PC-3 (cell line): ENCODE data around the gene MTMR11. TPM values are rescaled to one million over a fixed set of nuclear protein-coding genes. Genes with fewer than 3 reads are reported as not detected.

Experiments
- ATAC-seq: fragments of 200-7000 bp; cut with Tn5 transposase; 2 replicates; pipeline ENCODE4 v1.9.1; 2020; ENCODE audit warnings: mild to moderate bottlenecking, moderate library complexity
- BruUV-seq: library from RNA; stranded (reverse); fragments of 400-500 nt; replicated peaks from 2 replicates; lab custom pipeline; 2021; lab: Mats Ljungman, UMichigan
- CTCF ChIA-PET: fragments of 300-600 bp; sonication (Branson Sonifier 250); formaldehyde crosslinking; loops from one replicate; lab custom pipeline; 2022; ENCODE audit warnings: antibody characterized with exemption; lab: Charles Lee
- POLR2A ChIA-PET: fragments of 300-600 bp; sonication (Branson Sonifier 250); formaldehyde crosslinking; loops from one replicate; lab custom pipeline; 2022; ENCODE audit warnings: antibody characterized with exemption; ENCODE audit not compliant: unreplicated experiment; lab: Charles Lee
- DNase-seq: peaks from one replicate; pipeline ENCODE4 v3.0.0-alpha.2; 2015
- H2AFZ ChIP-seq: fragments of 300-600 bp; sonication (generic); 2 replicates; pipeline ENCODE4 v1.6.0; 2016; ENCODE audit warnings: antibody characterized with exemption, low read length
- H3F3A ChIP-seq: fragments of 300-600 bp; sonication (generic); one replicate; pipeline ENCODE4 v1.6.0; 2017; ENCODE audit warnings: antibody characterized with exemption, low read length, control low read depth, mild to moderate bottlenecking; ENCODE audit not compliant: unreplicated experiment
- H3K27ac ChIP-seq: fragments of 300-600 bp; sonication (generic); 2 replicates; pipeline ENCODE4 v1.5.1; 2016; ENCODE audit warnings: mild to moderate bottlenecking, low read length
- H3K27me3 ChIP-seq: fragments of 300-600 bp; sonication (generic); 2 replicates; pipeline ENCODE4 v1.6.1; 2016; ENCODE audit warnings: low read length, mixed read lengths
- H3K36me3 ChIP-seq: fragments of 300-600 bp; sonication (generic); 2 replicates; pipeline ENCODE4 v1.6.1; 2016; ENCODE audit warnings: low read depth, mixed run types, low read length, mixed read lengths
- H3K4me1 ChIP-seq: fragments of 300-600 bp; sonication (generic); 2 replicates; pipeline ENCODE4 v1.5.1; 2016; ENCODE audit warnings: low read length; ENCODE audit not compliant: insufficient read depth
- H3K4me2 ChIP-seq: fragments of 300-600 bp; sonication (generic); 2 replicates; pipeline ENCODE4 v1.6.0; 2016; ENCODE audit warnings: low read length
- H3K4me3 ChIP-seq: fragments of 300-600 bp; sonication (generic); 2 replicates; pipeline ENCODE4 v1.5.1; 2016; ENCODE audit warnings: mild to moderate bottlenecking, low read length, mixed read lengths
- H3K79me2 ChIP-seq: fragments of 300-600 bp; sonication (generic); 2 replicates; pipeline ENCODE4 v1.6.1; 2017; ENCODE audit warnings: low read length, mixed read lengths
- H3K9ac ChIP-seq: fragments of 300-600 bp; sonication (generic); 2 replicates; pipeline ENCODE4 v1.6.0; 2016; ENCODE audit warnings: mild to moderate bottlenecking, low read length
- H3K9me2 ChIP-seq: fragments of 300-600 bp; sonication (generic); replicated peaks from 2 replicates; pipeline ENCODE4 v1.6.1; 2016; ENCODE audit warnings: mixed run types, low read length, mixed read lengths
- H3K9me3 ChIP-seq: fragments of 300-600 bp; sonication (generic); 2 replicates; pipeline ENCODE4 v1.6.1; 2016; ENCODE audit warnings: low read length, mixed read lengths
- H4K20me1 ChIP-seq: fragments of 300-600 bp; sonication (generic); 2 replicates; pipeline ENCODE4 v1.6.1; 2016; ENCODE audit warnings: low read length, mixed read lengths
- EZH2 ChIP-seq: fragments of 300-600 bp; sonication (generic); IDR thresholded peaks from one replicate; pipeline ENCODE4 v1.6.1; 2017; ENCODE audit warnings: antibody characterized with exemption, mild to moderate bottlenecking, low read length; ENCODE audit not compliant: unreplicated experiment
- EZH2phosphoT487 ChIP-seq: fragments of 300-600 bp; sonication (generic); IDR thresholded peaks from 2 replicates; pipeline ENCODE4 v1.6.1; 2018; ENCODE audit warnings: mild to moderate bottlenecking, antibody characterized with exemption, low read length, borderline replicate concordance
- intact Hi-C: fragments of 100-400 bp; cut with micrococcal nuclease; formaldehyde crosslinking; loops from 2 replicates; pipeline ENCODE4 v1.9.0; 2023
- total RNA-seq: library from RNA; depleted of rRNA; stranded (reverse); fragments of >200 nt; gene quantifications from 2 replicates; pipeline ENCODE4 v1.2.3, GENCODE V29; 2014
- TF ChIP-seq, protein P1 (sequence below): fragments of 300-600 bp; sonication (generic); conservative IDR thresholded peaks from 2 replicates; pipeline ENCODE4 v1.5.1; 2017; ENCODE audit warnings: antibody characterized with exemption, low read depth, mild to moderate bottlenecking, low read length

Gene MTMR11
- total RNA-seq, 1 experiment from 2014 or later: 5.1 TPM

DNA sequence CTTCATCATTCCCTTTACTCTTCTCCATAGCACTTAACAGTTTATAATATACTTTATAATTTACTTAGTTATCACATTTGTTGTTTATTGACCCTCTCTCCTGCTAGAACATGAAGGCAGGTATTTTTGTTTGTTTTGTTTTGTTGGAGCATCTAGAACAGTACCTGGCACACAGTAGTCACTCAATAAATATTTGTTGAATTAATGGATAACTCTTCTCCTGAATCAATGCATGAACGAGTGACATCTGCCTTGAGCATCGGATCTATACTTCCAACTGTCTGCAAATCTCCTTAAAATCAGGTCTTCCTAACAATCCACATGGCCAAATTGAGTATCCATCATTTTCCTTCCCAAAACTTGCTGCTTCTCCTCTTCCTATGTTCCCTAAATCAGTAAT, 35.9 kb upstream of the MTMR11 start:
- Histone ChIP-seq H3K9ac (no peak overlapping the region), H3K27ac (no peak overlapping the region), H3K9me2 (no peaks in the 10 kb centered on the region), H3K4me3 (no peak overlapping the region), H3K27me3 (no peaks in the 10 kb centered on the region), H3K4me2 (no peak overlapping the region), H3K9me3 (no peaks in the 10 kb centered on the region), H4K20me1 (no peaks in the 10 kb centered on the region), H2AFZ (no peak overlapping the region), H3K36me3 (peaks cover 57% of the 10 kb centered on the region), H3K4me1 (no peaks in the 10 kb centered on the region), H3F3A (no peaks in the 10 kb centered on the region), H3K79me2 (peaks cover 4% of the 10 kb centered on the region)
- ATAC-seq (no peak), DNase-seq (no peak)
- intact Hi-C loops: no loop called here
- ChIA-PET CTCF (no interaction called here), POLR2A (no interaction called here)
- BruUV-seq: no TSS peak
- TF ChIP-seq EZH2phosphoT487: no peak

DNA sequence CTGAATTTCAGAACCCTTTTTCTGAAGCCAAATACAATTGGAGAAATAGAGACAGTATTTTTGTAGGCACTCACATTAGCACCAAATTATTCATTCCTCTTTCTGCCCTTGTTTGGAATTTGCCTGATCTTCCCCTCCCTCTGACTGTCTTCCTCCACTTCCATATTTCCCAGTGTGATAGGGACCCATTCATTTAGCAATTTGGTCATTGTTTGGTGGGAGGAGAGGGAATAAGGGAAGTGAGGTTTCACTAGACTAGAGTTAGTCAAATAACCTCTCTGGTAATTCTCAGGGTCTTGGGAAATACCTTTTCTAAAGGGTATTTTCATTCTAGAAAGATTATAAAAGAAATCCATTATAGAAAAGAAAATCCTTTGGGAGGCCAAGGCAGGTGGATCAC, 31.0 kb upstream of the MTMR11 start:
- Histone ChIP-seq H3K27ac (no peak overlapping the region), H3K4me3 (no peak overlapping the region), H4K20me1 (no peaks in the 10 kb centered on the region), H3K9ac (no peak overlapping the region), H3F3A (no peaks in the 10 kb centered on the region), H2AFZ (no peak overlapping the region), H3K4me1 (no peaks in the 10 kb centered on the region), H3K9me3 (no peaks in the 10 kb centered on the region), H3K4me2 (no peak overlapping the region), H3K36me3 (peaks cover 64% of the 10 kb centered on the region), H3K79me2 (no peaks in the 10 kb centered on the region), H3K27me3 (no peaks in the 10 kb centered on the region), H3K9me2 (no peaks in the 10 kb centered on the region)
- ATAC-seq (no peak), DNase-seq (no peak)
- POLR2A ChIA-PET: no interaction called here
- CTCF ChIA-PET: no interaction called here
- BruUV-seq: no TSS peak
- TF ChIP-seq EZH2 (no peak), EZH2phosphoT487 (no peak)
- TF ChIP-seq, protein P1, sequence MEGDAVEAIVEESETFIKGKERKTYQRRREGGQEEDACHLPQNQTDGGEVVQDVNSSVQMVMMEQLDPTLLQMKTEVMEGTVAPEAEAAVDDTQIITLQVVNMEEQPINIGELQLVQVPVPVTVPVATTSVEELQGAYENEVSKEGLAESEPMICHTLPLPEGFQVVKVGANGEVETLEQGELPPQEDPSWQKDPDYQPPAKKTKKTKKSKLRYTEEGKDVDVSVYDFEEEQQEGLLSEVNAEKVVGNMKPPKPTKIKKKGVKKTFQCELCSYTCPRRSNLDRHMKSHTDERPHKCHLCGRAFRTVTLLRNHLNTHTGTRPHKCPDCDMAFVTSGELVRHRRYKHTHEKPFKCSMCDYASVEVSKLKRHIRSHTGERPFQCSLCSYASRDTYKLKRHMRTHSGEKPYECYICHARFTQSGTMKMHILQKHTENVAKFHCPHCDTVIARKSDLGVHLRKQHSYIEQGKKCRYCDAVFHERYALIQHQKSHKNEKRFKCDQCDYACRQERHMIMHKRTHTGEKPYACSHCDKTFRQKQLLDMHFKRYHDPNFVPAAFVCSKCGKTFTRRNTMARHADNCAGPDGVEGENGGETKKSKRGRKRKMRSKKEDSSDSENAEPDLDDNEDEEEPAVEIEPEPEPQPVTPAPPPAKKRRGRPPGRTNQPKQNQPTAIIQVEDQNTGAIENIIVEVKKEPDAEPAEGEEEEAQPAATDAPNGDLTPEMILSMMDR: no peak
- intact Hi-C loops: no loop called here

DNA sequence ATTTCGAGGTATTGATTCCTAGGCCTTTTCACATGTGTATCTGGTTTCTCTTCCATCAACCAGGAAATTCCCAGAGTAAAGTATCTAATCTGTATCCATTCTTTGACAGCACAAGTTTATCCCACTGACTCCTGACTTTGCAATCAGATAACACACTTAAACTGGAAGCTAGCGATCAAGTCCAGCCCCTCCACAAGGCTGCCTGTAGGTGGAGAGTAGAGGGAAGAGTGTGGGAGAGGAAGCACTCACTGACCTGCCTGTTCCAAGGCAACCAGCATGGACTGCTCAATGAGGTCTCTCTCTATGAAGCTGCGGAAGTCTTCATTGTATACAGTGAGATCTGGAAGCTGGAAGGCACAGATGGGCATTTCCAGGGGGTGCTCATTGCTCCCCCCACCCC, 30.4 kb upstream of the MTMR11 start:
- Histone ChIP-seq H2AFZ (no peak overlapping the region), H3K79me2 (no peaks in the 10 kb centered on the region), H3K4me2 (no peak overlapping the region), H3K9me2 (no peaks in the 10 kb centered on the region), H3K36me3 (peaks cover 60% of the 10 kb centered on the region), H3F3A (no peaks in the 10 kb centered on the region), H3K9ac (no peak overlapping the region), H3K4me1 (no peaks in the 10 kb centered on the region), H3K9me3 (no peaks in the 10 kb centered on the region), H3K4me3 (no peak overlapping the region), H4K20me1 (no peaks in the 10 kb centered on the region), H3K27ac (no peak overlapping the region), H3K27me3 (no peaks in the 10 kb centered on the region)
- intact Hi-C loops: no loop called here
- POLR2A ChIA-PET: no interaction called here
- TF ChIP-seq EZH2: no peak
- TF ChIP-seq, protein P1: no peak
- TF ChIP-seq EZH2phosphoT487: no peak
- no TSS peak for BruUV-seq
- ATAC-seq: no peak
- CTCF ChIA-PET: no interaction called here
- no peak for DNase-seq
